Activated CD8-positive, alpha-beta memory T cell treated with anti-CD3 and anti-CD28 coated beads, Interleukin-2, amount 50 U/mL, for 24 hours (primary cell): Measurements from ENCODE around the gene TBL2.
A peak's percentile ranks its signal among the peaks of the same experiment; 100 is the strongest.
"Not testable (repeated sequence)": the region's sequence is repeated elsewhere in the genome, so short reads cannot be mapped to it uniquely, and the experiment has no call there.

ENCODE experiments used
- DNase-seq: peaks from one replicate; pipeline ENCODE4 v3.0.0-alpha.2; 2020; ENCODE audit errors: extremely low read depth

The TBL2 gene, protein sequence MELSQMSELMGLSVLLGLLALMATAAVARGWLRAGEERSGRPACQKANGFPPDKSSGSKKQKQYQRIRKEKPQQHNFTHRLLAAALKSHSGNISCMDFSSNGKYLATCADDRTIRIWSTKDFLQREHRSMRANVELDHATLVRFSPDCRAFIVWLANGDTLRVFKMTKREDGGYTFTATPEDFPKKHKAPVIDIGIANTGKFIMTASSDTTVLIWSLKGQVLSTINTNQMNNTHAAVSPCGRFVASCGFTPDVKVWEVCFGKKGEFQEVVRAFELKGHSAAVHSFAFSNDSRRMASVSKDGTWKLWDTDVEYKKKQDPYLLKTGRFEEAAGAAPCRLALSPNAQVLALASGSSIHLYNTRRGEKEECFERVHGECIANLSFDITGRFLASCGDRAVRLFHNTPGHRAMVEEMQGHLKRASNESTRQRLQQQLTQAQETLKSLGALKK

DNA sequence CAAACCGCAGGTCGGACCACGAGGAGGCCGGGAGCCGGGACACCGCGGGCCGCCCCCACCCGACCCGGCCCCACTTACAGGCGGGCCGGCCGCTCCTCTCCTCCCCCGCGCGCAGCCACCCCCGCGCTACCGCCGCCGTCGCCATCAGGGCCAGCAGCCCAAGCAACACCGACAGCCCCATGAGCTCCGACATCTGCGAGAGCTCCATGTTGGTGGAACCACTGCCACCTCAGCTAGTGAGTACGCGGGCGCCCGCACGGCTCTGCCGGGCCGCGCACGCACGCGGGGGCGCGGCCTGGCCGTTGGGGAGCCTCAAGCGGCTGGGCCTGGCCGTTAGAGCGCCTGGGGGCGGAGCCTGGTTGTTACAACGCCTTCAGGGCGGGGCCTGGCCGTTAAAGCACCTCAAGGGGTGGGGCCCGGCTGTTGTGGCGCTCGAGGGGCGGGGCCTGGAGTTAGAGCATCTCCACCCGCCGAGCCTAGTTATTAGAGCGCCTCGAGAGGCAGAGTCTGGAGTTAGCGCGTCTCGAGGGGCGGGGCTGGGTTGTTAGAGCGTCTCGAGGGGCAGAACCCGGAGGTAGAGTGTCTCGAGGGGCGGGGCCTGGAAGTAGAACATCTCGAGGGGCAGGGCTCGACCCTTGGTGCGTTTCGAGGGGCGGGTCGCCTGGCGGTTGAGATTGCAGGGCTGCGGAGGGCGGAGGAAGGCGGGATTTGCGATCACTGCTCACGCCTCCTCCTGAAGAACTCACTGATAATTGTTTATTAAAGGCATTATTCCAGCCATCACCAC, at the start of gene TBL2:
TSS of gene TBL2 (minus strand) at position 238 of the 787 bp plus-strand sequence. CDS start at position 208, 30 bp downstream.
- DNase-seq, result peak; percentile 94

GRCh38 chr7:73626814-73627213, 48.4 kb upstream of the TBL2 start:
- DNase-seq, result no peak

- no peak for DNase-seq
These were observed 46.9 kb upstream of the TBL2 start for GRCh38 chr7:73625276-73625675.

DNA sequence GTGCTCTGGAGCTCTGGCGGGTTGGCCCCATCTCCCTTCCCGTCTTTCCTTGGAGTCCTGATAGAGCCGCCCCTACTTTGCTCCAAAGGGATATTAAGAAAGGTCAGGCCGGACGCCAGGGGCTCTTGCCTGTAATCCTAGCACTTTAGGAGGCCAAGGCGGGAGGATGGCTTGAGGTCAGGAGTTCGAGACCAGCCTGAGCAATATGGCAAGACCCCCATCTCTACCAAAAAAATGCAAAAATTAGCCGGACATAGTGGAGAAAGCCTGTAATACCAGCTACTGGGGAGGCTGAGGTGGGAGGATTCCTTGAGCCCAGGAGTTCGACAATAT, 46.3 kb upstream of the TBL2 start:
- DNase-seq, result no peak

DNA sequence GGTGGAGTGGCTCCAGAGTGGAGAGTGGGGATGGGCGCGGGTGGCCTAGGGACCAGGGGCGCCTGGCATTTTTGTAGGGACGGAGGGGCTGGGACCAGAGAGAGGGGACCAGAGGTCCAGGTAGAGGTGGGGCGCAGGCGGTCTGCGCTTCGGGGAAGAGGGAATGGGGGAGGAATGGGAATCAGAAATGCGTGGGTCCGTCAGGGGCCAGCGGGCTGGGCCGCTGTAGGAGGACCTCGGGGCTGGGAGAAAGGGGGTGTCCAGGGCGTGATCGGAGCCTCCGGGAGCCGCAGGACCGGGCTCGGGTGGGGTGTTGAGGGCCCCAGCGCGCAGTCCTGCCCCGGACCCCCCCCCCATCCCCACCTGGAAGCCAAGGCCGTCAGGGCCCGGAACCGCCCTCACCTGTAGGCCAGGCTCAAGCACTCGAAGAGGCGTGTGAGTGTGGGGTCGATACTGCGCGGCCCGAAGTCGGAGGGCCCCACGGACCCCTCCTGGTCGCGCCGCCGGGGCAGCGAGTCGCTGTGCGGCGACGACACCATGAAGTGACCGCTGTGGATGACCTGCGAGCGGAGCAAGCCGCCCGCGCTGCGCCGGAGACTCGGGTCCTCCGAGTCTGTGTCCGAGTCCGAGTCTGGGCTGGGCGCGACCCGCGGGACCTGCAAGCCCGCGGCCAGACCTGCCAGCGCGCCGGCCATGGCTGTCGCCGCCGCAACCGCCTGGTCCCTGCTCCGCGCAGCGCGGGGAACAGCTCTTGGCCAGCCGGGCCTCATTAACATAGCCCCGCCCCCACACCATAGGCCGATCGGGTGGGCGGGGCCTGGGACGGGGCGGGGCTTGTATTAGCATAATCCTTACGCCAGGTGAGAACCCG, 45.7 kb upstream of the TBL2 start, which contains the start of gene MLXIPL:
TSS of gene MLXIPL (minus strand) at position 725 of the 871 bp plus-strand sequence. CDS start at position 695, 30 bp downstream.
- DNase-seq, result no peak

DNA sequence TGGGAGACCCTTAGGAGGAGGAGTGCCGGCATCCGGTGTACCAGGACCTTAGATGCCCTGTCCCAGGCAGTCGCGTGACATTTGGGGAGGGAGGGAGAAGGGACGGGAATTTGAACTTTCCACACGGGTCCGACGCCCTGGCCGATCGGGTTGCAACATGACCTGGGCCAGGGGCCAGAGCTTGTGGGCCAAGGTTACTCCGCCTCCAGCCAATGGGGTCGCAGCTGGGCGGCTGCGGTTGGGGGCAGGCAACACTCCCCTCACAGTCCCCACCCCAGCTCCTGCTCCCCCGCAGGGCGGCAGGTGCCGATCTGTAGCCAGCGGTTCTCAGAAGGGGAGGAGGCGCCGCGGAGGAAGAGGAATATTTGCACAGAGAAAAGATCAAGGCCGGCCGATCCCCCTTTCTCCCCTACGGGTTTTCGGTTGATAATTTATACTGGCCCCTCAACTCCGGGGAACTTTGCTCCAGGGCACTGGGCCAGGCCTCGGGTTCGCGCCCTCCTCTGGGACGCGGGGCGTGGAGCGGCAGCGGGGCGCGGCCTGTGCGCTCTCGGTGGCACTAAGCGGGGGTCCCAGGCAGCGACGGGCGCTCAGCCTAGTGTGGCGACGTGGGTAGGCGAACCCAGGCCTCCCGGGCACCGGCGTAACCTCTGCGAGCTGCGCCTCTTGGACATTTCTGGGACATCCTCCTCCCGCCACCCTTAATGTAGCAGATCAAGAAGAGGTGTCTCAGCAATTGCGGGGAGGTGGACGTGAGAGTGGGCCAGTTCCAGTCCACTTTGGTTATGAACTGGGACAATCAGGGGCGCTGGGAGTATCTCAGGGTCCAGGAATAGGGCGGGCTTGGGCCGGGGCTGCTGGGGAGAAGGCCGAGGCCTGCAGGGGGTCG, 44.8 kb upstream of the TBL2 start:
- no peak for DNase-seq

DNA sequence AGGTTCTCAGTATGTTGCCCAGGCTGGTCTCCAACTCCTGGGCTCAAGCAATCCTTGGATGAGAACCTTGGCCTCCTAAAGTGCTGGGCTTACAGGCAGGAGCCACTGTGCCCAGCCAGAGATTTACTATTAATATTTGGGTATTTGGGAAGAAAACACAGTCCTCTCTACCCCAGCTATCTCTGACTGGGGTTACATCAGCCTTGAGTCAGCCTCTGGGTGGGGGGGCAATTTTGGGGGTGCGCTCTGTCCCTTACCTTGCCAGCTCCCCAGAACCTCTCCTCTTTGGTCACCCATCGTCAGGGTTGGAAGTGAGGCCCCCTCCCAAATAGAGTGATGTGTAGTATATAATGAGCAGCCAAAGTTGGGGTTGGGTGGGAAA, 44.1 kb upstream of the TBL2 start:
- no peak for DNase-seq

DNA sequence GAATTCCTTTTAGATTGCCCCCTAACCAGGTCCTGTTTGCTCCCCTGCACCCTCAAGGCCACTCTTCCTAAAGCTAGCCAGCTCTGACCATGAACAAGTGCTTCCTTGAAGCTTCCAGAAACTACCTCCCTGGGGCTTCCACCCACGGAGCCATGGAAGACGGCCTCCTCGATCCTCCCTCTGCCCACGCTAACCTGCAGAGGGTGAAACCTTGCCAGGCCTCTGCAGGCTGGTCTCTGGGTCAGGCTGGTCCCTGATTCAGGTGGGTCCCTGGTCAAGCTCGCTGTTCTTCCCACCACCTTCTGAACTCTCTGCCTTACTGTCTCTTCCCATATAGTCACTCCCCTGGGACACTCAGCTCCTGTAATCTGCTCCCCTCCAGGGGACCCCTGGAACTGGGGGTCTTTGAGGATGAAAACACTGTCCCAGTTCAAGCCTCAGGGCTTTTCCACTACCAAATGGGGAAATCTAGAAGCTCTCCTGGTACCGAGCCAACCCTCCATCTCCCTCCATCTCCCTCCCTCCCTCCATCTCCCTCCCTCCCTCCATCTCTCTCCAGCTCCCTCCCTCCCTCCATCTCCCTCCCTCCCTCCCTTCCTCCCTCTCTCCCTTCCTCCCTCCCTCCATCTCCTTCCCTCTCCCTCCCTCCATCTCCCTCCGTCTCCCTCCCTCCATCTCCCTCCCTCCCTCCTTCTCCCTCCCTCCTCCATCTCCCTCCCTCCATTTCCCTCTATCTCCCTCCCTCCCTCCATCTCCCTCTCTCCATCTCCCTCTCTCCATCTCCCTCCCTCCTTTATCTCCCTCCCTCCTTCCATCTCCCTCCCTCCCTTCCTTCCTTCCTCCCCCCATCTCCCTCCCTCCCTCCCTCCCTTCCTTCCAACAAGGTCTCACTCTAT, 43.0 kb upstream of the TBL2 start:
- DNase-seq, result no peak

- not testable (repeated sequence) for DNase-seq
These were observed 41.0 kb upstream of the TBL2 start for GRCh38 chr7:73619394-73619793.

DNA sequence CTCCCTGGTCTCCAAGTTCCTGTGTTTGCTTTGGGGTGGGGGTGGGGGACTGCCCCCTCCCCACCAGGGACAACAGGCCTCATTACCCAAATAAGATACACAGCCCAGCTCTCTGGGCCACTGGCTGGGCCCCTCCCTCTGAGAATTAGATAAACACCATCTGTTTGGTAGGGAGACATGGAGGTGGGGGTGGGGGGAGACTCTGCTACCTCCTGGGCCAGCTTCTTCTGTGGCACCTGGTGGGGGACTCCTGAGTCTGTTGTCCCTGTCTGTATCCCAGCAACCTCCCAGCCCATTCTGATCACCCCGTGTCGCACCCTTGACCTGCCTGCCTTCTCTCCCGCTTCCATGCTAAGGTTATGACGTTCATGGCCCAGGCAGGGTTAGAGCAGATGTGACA, 40.2 kb upstream of the TBL2 start:
- DNase-seq, result no peak

DNA sequence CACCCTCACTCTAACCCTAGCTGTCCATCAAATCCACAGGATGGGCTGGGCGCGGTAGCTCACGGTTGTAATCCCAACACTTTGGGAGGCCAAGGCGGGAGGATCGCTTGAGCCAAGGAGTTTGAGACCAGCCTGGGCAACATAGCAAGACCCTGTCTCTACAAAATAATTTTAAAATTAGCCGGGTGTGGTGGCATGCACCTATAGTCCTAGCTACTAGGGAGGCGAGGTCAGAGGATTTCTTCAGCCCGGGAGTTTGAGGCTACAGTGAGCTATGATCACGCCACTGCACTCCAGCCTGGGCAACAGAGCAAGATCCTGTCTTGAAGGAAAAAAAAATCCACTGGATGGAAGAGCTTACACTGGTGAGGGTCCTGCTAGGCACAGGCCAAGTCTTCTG, 39.1 kb upstream of the TBL2 start:
- DNase-seq, result not testable (repeated sequence)

DNA sequence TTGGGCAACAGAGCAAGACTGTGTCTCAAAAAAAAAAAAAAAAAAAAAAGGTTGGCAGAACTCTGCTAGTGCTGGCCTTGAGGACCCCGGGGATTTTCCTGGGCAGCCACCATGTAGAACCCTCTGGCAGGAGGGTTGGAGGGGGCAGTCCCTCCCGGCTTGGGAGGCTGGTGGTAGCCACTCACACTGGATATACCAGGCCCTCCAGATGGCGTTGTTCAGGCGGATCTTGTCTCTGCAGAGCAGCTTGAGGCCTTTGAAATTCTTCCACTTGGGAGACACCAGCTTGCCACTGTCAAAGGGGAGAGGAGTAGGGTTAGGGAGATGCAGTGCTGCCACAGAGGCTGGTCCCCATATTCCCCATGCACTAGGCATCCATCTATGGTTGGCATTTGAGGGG, 37.5 kb upstream of the TBL2 start:
- no peak for DNase-seq

DNA sequence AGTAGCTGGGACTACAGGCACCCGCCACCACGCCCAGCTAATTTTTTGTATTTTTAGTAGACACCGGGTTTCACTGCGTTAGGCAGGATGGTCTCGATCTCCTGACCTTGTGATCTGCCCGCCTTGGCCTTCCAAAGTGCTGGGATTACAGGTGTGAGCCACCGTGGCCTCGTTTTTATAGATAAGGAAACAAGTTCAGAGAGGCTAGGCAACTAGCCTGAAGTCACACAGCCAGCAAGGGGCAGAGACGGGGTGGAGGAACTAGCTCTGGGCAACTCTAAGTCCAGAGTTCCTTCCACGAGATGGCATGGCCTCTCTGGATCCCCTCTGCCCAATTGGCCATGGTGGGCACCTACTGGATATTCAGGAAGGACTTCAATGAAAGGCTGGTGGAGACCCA, 36.6 kb upstream of the TBL2 start:
- DNase-seq, result not testable (repeated sequence)

DNA sequence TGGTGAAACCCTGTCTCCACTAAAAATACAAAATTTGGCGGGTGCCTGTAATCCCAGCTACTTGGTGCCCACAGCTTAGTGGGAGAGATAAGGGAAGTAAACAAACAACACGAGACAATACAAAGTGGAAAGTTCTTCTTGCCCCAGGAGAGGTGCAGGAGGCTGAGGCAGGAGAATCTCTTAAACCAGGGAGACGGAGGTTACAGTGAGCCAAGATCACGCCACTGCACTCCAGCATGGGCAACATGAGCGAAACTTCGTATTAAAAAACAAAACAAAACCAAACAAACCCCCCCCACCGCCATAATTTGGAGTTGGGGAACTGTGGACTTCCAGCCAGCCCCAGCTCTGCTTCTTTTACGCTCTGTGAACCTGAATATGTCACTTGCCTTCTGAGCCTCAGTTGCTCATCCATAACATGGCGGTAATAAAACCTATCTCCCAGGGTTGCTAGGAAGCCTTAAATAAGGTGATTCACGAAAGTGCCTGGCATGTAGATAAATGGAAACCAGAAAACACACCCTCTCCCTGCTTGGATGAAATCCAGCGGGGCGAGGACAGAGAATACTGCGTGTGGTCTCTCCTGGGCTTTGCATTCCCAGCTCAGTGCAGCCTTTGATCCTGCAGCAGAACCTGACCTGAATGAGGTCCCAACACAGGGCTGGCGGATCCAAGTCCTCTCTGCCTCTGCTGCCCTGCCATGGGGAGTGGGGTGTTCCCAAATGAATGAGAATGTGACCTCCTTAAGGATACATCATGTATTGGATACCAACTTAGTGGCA, 35.8 kb upstream of the TBL2 start:
- DNase-seq, result no peak

GRCh38 chr7:73612598-73613269, 34.4 kb upstream of the TBL2 start:
- DNase-seq, result no peak

DNA sequence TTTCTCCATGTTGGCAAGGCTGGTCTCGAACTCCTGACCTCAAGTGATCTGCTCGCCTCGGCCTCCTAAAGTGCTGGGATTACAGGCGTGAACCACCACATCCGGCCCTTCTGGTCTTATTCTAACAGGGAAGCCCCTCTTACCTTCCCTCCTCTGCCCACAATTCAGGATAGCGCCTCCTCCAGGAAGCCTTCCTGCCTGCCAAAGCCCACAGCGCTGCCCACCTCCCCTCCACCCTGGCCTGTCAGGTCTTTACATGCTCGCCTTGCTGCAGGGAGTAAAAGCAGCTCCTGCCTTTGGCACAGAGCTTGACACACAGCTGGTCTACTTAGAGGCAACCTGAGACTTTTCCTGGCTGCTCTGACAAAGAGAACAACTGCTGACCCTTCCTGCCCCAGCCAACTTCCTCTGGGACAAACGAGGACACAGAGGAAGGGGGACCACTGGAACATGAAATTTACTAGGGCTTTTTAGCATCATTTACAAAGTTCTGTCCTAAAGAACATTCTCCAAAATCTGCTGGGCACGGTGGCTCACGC, 32.7 kb upstream of the TBL2 start:
- no peak for DNase-seq

GRCh38 chr7:73610105-73610504, 31.7 kb upstream of the TBL2 start:
- DNase-seq, result no peak

DNA sequence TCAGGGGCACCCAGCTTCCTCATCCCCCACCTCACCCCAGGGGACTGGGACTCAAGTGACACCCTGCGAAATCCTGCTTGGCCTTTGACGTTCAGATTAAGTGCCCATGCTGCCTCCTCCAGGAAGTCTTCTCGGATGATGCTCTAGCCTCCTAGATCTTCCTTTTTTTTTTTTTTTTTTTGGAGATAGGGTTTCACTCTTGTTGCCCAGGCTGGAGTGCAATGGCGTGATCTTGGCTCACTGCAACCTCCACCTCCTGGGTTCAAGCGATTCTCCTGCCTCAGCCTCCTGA, 29.3 kb upstream of the TBL2 start:
- DNase-seq, result not testable (repeated sequence)
